Pulmonary artery endothelial cell (primary cell): ENCODE measurements around the gene NIPBL. TPM values are rescaled to one million over a fixed set of nuclear protein-coding genes. Genes with fewer than 3 reads are reported as not detected.
"Not testable (repeated sequence)": the region's sequence is repeated elsewhere in the genome, so short reads cannot be mapped to it uniquely, and the experiment has no call there.

ENCODE experiments used
- DNase-seq: peaks from one replicate; pipeline ENCODE4 v3.0.0-alpha.2; 2011; ENCODE audit warnings: low read depth, low spot score
- total RNA-seq: library from RNA; depleted of rRNA; stranded (reverse); fragments of >200 nt; gene quantifications from 2 replicates; pipeline ENCODE4 v1.2.3, GENCODE V29; 2014

The NIPBL gene
- total RNA-seq, 1 donor from 2014 or later = 24.0 TPM

DNA sequence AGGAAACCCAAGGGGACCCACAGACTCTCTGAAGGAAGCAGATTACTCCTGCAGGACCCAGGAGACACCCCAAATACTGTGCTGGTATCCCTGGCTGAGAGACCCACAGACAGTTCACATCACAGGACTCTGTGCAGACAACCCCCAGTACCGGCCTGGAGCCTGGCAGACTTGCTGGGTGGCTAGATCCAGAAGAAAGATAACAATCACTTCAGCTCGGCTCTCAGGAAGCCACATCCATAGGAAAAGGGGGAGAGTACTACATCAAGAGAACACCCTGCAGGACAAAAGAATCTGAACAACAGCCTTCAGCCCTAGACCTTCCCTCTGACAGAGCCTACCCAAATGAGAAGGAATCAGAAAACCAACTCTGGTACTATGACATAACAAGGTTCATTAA, 206.4 kb downstream of the NIPBL start:
- DNase-seq = not testable (repeated sequence)

DNA sequence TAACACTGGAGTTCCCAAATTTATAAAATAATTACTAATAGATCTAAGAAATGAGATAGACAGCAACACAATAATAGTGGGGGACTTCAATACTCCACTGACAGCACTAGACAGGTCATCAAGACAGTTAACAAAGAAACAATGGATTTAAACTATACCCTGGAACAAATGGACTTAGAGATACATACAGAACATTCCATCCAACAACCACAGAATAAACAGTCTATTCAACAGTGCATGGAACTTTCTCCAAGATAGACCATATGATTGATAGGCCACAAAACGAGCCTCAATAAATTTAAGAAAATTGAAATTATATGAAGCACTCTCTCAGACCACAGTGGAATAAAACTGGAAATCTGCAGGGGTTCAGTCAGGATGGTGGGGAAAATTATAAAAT, 209.5 kb downstream of the NIPBL start:
- DNase-seq = not testable (repeated sequence)

DNA sequence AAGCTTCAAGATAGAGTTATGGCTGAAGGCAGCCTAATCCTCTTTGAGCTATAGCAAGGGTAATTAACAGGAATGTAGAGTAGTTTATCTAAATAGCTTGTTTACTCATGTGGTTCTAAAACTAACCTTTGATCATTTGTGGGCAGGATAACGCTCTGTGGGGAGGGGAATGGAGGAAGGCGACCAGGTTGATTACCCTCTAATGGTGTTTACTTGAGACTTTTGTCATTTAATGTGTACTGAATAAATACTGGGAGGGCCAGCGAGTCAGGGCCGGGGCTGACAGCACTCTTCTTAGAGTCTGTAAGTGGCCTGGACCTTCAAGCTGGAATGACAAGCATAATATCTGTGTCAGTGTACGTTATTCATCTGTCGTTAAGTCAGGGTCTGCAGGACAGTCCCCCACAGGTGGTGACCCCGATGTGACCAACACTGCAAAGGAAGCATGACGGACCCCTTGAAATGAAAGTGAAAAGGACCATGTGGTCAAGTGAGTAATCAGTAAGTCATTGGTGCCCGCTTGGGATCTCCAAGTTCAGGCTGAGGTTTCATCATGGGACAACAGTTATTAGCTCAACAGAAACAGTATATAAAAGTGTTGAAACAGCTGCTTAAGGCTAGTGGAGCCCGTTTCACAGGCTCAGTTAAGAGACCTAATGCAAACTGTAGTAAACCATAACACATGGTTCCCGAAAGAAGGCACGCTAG, 210.1 kb downstream of the NIPBL start:
- DNase-seq = no peak

DNA sequence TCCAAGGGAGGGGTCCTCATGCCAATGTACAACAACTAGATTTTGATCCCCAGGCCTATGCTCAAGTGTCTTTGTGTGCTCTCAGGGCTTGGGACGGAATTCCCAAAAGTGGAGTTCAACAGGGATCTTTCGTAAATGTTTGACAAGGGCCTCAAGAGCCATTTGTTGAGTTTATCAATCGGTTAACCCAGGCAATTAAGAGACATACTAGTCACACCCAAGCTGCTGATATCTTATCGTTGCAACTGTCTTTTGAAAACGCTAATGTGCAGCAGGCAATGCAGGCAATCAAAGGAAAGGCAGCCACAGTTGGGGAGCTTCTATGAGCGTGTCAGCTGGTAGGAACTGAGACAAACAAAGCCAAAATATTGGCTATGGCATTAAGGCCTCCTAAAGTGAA, 211.4 kb downstream of the NIPBL start:
- no peak for DNase-seq

DNA sequence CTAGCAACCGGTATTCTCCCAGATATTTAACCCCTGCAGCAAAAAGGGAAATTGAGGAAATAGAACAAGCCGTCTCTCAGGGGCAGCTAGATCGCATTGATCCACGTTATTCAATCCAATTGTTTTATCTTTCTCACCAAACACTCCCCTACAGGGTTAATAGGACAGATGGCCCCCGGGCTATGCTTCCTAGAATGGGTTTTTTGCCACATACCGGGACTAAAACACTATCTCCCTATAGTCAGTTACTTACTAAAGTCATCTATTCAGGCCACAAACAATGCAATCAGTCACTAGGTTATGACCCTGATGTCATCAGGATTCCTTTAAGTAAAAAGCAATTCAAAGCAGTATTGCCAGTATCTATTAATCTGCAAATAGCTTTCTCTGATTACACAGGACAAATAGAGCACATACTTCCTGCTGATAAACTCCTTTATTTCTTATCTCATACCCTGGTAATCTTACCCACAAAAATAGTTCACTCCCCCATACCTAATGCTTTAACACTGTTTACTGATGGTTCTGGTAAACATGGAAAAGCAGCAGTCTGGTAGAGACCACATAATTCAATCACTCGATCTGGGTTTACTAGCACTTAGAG, 213.7 kb downstream of the NIPBL start:
- no peak for DNase-seq

DNA sequence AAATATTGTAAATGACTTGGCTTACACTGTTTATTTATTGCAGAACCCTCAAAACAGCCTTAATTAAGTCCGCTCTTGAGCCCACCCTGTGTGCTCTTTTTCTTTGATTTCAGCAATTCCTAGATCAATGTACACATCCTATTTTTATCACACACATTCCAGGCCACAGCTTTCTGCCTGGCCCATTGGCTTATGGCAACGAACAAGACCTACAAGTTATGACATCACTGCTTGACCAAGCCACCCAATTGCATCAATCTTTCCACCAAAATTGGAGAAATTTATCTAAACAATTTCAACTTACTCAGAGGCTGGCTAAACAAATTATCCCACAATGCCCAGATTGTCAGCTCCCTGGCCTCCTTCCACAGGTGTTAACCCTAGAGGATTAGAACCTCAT, 214.2 kb downstream of the NIPBL start:
- no peak for DNase-seq

DNA sequence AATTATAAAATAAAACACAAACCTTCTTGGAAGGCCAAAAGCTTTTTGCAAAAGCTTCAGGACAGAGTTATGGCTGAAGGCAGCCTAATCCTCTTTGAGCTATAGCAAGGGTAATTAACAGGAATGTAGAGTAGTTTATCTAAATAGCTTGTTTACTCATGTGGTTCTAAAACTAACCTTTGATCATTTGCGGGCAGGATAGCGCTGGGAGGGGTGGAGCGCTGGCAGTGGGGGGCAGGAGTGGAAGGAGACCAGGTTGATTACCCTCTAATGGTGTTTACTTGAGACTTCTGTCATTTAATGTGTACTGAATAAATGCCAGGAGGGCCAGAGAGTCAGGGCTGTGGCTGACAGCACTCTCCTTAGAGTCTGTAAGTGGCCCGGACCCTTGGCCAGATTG, 217.2 kb downstream of the NIPBL start:
- not testable (repeated sequence) for DNase-seq

DNA sequence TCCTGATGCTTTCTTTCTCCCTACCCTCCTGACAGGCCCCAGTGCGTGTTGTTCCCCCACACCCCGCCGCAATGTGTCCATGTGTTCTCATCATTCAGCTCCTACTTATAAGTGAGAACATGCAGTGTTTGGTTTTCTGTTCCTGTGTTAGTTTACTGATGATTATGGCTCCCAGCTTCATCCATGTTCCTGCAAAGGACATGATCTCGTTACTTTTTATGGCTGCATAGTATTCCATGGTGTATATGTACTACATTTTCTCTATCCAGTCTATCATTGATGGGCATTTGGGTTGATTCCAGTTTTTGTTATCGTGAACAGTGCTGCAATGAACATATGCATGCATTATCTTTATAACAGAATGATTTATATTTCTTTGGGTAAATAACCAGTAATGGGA, 222.7 kb downstream of the NIPBL start:
- not testable (repeated sequence) for DNase-seq

DNA sequence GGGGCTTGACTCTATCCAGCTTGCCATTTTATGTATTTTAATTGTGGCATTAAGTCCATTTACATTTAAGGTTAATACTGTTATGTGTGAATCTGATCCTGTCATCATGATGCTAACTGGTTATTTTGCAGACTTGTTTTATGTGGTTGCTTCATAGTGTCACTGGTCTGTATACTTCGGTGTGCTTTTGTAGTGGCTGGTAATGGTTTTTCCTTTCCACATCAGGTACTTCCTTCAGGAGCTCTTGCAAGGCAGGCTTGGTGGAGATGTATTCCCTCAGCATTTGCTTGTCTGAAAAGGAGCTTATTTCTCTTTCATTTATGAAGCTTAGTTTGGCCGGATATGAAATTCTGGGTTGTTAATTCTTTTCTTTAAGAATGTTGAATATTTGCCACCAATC, 226.7 kb downstream of the NIPBL start:
- no peak for DNase-seq

DNA sequence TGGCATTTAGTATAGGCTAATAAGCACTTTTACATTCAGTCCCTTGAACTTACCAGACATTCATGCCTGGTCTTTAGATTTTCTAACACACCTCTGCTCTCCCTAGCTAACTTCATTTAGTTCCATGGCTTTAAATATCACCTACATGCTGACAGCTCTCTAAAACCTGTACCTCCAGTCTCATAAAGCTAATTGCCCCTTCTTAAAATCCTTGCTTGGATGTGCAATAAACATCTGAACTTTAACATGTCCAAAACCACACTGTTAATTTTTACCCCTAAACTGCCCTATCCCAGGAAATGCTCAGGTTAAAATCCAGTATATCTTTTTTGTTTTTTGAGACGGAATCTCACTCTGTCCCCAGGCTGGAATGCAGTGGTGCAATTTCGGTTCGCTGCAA, 232.8 kb downstream of the NIPBL start:
- DNase-seq = no peak

DNA sequence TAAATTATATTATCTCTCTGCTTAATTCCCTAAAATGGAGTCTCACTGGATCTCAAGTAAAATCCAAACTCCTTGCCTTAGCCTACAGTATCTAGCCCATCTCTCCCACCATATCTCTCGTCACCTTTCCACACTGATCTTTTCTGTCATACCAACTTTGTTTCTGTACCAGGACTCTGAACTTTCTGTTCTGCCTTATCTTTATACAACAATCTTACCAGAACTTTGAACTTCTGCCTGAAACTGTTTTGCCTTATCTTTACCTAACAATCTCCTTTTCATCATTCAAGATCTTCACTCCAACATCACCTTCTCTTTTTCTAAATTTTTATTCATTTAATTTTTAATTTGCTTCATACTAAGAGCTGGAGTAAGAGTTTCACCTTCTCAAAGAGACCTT, 233.6 kb downstream of the NIPBL start:
- DNase-seq = no peak

DNA sequence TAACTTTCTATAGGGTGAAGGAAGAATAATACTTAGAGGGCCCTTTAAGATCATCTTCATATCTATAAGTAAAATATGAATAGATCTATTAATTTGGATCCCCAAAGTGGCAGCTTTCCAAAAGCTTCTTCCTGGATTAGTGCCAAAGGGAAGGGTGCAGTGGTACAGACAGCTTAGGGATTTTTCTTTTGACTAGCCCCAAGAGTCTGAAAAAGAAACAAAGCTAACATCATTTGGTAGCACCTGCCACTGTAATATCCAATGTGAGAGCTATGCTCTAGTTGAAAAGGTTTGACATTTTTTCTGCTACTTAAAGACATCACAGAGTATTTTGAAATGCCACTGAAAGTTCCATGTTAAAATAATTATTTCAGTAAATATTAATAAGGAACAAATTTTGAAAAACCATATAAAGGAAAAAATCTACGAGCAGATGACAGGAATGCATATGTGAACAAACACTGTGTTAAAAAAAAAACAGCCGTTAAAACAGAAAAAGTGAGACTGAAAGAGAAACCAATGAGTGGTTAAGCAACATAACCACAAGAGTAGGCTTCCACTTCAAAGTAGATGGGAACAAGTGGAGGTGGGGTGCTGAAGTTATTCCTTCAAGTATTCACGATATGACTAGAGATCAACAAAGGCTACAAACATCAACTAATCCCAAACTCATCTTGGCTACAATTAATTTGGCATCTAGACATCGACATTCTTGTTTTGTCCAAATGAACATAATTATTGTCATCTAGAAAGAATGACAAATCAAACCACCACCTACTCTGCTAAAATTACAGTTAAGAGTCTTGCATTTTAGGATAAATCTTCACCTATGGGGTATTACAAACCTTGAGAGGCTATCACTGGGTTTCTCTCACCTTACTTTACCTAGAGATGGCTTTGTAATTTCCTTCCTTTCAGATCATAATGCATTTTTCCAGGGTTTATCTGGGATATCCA, 235.1 kb downstream of the NIPBL start:
- no peak for DNase-seq

DNA sequence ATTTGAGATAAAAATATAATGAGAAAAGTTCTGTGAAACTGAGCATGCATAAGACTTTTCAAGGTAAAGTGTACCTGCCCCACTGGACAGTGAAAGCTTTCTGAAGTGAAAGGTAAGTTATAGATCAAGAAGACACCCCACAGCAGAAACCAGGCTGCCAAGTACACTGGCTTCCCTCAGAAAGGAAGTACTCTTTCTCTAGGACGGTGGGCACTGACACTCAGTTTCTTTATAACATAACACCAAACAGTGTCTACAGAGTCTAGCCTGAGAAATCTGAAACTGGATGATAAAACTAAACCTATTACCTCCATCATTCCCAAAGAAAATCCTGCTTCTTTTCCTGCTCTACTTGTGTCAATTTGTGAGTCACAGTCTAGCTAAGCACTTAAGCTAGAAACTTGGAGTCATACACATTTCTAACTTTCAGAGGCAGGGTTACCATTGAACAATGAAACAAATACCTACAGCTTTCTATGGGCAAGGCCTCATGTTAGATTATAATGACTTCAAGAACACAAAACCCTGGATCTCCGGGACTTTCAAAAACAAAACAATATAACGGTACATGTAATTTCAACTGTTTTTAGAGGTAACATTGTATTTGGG, 235.9 kb downstream of the NIPBL start:
- no peak for DNase-seq
